Coronary artery (tissue), 2 donors: Measurements from ENCODE around the gene SLC23A2.

Experiments used
- DNase-seq: peaks from one replicate; pipeline ENCODE4 v3.0.0-alpha.2; 2017; ENCODE audit warnings: low spot score
- H3K27ac ChIP-seq, 2 donors: fragments of 200-600 bp; sonication (generic); one replicate each; pipeline ENCODE4 v1.5.1; 2016 to 2019
- H3K4me3 ChIP-seq: fragments of 200-600 bp; sonication (generic); 2 replicates; pipeline ENCODE4 v1.5.1; 2016; ENCODE audit warnings: mild to moderate bottlenecking, moderate library complexity
- TF ChIP-seq, protein P1 (sequence below): fragments of 200-600 bp; sonication (generic); IDR thresholded peaks from one replicate; pipeline ENCODE4 v1.5.1; 2019; ENCODE audit warnings: antibody characterized with exemption

SLC23A2 gene

GRCh38 chr20:4920131-4920530 is 81.2 kb downstream of the SLC23A2 start:
- no peak for DNase-seq
- no peak overlapping the region for H3K4me3 ChIP-seq
- TF ChIP-seq, protein P1, sequence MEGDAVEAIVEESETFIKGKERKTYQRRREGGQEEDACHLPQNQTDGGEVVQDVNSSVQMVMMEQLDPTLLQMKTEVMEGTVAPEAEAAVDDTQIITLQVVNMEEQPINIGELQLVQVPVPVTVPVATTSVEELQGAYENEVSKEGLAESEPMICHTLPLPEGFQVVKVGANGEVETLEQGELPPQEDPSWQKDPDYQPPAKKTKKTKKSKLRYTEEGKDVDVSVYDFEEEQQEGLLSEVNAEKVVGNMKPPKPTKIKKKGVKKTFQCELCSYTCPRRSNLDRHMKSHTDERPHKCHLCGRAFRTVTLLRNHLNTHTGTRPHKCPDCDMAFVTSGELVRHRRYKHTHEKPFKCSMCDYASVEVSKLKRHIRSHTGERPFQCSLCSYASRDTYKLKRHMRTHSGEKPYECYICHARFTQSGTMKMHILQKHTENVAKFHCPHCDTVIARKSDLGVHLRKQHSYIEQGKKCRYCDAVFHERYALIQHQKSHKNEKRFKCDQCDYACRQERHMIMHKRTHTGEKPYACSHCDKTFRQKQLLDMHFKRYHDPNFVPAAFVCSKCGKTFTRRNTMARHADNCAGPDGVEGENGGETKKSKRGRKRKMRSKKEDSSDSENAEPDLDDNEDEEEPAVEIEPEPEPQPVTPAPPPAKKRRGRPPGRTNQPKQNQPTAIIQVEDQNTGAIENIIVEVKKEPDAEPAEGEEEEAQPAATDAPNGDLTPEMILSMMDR, result no peak
- no peak overlapping the region for H3K27ac ChIP-seq

DNA sequence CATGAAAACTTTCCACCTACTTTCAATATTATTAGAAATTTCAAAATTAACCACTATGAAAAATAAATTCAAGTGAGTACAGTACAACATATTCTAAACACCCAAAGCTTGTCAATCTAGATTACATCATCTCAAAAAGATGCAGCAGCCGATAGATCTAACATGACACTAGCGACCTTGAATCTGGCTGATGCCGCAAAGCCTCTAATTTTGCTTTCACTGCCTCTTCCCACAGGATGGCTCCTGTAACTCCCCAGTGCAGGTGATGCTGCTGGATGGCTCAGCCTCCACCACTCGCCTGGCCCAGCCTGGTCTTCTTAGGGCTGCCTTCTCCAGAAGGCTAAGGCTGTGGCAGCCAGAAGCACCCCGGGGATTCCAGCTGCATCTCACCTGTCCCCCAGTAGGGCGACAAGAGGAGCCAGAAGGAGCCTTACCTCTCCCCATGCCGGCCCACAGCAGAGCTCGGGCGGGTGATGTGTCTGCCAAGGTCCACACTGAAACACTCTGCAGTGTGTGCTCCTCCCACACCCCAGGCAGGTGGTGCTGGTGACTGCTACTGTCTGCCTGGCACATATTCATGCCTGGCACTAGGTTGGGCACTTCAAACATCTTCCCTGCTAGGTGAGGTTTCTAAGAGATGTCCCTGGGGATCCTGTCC is 82.1 kb downstream of the SLC23A2 start:
- H3K4me3 ChIP-seq, result no peak overlapping the region
- DNase-seq, result no peak
- TF ChIP-seq, protein P1, result no peak
- peak overlapping the region in 1 of 2 donors; percentile 31 for H3K27ac ChIP-seq

DNA sequence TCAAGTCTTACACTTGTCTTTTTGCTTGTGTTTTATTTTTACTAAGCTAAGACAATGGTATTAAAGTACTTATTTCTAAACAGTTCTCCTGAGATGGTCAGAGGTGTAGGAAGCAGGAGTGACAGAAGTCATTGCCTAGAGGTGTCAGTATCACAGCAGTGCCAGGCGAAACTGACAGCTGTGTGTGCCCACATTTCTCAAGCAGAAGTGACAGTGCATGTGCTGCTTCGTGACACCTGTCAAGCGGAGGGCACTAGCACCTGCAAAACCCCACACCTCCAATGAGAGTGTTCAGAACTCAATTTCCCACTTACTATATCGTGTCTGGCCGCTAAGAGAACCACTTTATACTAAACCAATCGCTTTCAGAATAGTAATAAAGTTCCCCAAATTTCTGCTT is 82.8 kb downstream of the SLC23A2 start:
- Histone ChIP-seq H3K4me3 (no peak overlapping the region), H3K27ac (peak overlapping the region in 1 of 2 donors; percentile 27)
- no peak for DNase-seq
- TF ChIP-seq, protein P1, result no peak

DNA sequence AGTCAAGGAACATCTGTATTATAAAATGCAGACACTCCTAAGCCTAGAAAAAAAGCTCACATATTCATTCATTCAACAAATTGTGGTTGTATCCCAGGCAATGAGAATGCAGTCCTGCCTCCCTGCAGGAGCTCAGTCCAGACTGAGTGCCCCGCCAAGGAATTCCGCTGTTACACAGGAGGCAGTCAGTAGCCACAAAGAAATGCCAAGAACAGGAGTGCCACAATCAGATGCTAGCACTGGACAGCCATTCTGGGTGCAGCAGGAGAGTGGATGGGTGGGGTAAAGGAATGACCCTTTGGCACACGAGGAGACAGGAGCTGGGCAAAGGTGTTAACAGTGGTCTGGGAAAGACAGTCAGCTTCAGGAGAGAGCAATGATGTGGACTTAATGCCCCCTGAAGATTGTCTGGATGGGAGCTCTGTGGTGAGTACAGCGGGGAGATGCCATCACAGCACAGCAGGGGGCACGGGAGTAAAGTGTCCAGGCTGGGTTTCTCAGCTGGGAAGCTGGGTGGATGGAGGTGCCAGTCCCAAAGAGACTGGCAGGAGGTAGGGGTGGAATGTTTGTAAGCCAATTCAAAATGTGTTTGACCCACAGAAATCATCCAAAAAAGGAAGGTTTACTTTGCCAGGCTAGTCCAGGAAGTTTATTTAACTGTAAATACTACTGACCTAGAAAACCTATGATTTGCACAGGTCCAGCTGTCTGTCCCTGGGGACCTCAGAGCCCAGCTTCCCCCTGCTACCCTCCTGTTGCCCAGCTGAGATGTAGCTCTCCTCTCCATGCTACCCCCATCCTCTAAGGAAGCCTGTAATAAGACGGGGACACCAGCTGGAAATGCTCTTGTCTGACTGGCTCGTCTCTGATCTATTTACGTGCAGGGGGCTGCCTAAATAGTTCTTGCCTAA is 84.1 kb downstream of the SLC23A2 start:
- Histone ChIP-seq H3K4me3 (peak overlapping the region; percentile 33), H3K27ac (peak overlapping the region; percentile 25 to 68)
- DNase-seq, result peak; percentile 75
- TF ChIP-seq, protein P1, result peak; percentile 15

DNA sequence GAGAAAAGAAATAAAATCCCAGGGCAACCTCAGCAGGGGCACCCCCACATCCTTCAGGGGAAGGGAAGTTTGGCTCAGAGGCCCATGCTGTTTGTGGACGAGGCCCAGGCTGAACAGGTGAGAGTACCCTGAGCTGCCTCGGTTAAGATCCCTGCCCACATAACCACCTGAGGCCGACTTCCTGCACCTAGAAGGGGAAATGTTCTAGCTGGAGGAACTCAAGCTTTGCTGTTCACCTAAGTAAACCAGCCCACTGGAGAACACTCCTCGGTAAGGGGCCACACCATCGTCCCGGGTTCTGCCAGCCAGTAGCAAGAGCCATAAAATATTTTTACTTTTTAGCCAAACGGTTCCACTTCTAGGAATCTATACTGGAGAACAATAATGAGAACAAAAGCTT is 88.2 kb downstream of the SLC23A2 start:
- Histone ChIP-seq H3K27ac (no peak overlapping the region), H3K4me3 (no peak overlapping the region)
- peak; percentile 19 for DNase-seq
- TF ChIP-seq, protein P1, result no peak

DNA sequence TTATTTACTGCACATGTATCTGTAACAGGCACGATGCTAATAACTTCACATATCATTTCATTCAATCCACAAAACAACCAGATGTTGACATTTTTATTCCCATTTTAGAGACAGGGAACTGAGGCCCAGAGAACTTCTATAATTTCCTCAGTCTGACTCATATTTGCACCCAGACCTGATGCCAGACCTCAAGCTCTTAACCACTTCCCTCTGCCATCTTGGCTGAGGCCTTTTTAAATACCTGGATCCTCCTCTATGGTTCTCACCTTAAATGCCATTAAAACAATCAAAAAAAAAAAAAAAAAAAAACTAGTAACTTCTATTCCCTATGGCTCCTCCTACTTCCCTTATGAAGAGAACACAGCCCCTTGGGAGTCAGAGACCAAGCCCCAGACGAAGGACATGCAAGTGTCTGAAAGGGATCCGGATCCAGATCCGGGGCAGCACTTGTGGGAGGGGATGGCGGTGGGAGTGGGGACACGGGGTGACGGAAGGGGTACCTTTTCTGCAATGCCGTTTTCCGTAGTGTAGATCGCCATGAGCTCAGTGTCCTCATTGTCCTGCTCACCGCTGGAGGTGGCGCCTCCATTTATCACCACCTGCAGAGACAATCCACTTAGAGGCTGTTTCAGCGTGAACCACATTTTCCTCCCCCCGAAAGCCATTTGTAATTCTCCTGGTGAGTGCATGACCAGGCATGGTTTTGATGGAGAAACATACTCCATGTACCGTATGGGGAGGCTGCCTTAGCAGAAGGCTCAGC is 88.7 kb downstream of the SLC23A2 start:
- DNase-seq, result peak; percentile 43
- TF ChIP-seq, protein P1, result no peak
- Histone ChIP-seq H3K4me3 (no peak overlapping the region), H3K27ac (no peak overlapping the region)
